CD4-positive, alpha-beta T cell treated with Interleukin-21 for 1 hour (primary cell): Measurements from ENCODE around the gene TWIST1.

Source experiments
- DNase-seq: peaks from one replicate; pipeline ENCODE4 v3.0.0-alpha.2; 2020

The TWIST1 gene

GRCh38 chr7:19094138-19094537, 23.3 kb downstream of the TWIST1 start:
- DNase-seq: no peak

GRCh38 chr7:19091550-19092200, 25.8 kb downstream of the TWIST1 start:
- no peak for DNase-seq

- DNase-seq: no peak
These were observed 26.9 kb downstream of the TWIST1 start for GRCh38 chr7:19090526-19090925.

GRCh38 chr7:19089797-19090196, 27.6 kb downstream of the TWIST1 start:
- DNase-seq: no peak

- no peak for DNase-seq
These were observed 28.1 kb downstream of the TWIST1 start for GRCh38 chr7:19089378-19089777.

GRCh38 chr7:19080093-19080492, 37.3 kb downstream of the TWIST1 start:
- DNase-seq: no peak

GRCh38 chr7:19079066-19079465, 38.4 kb downstream of the TWIST1 start:
- no peak for DNase-seq

GRCh38 chr7:19069842-19070241, 47.6 kb downstream of the TWIST1 start:
- DNase-seq: no peak

GRCh38 chr7:19066170-19066569, 51.3 kb downstream of the TWIST1 start:
- DNase-seq: no peak
